Nephron (organoid): ENCODE results near the gene CERS5.
A peak's percentile ranks its signal among the peaks of the same experiment; 100 is the strongest.

ENCODE experiments used
- H3K27ac Mint-ChIP-seq, 3 experiments: 2 replicates each; pipeline ENCODE4 v1.8.0; 2020; ENCODE audit warnings: mixed read lengths in 3 of 3, mild to moderate bottlenecking in 2 of 3, moderate library complexity in 1 of 3
- H3K27me3 Mint-ChIP-seq: 2 replicates; pipeline ENCODE4 v1.8.0; 2021; ENCODE audit warnings: low read depth, mild to moderate bottlenecking, moderate library complexity, mixed read lengths
- H3K36me3 Mint-ChIP-seq: 2 replicates; pipeline ENCODE4 v1.8.0; 2020; ENCODE audit warnings: low read depth, mixed read lengths
- H3K4me1 Mint-ChIP-seq: 2 replicates; pipeline ENCODE4 v1.8.0; 2020; ENCODE audit warnings: mixed read lengths
- H3K4me3 Mint-ChIP-seq, 3 experiments: 2 replicates each; pipeline ENCODE4 v1.8.0; 2020; ENCODE audit warnings: mild to moderate bottlenecking in 3 of 3, mixed read lengths in 3 of 3, moderate library complexity in 2 of 3
- H3K9me3 Mint-ChIP-seq: 2 replicates; pipeline ENCODE4 v1.8.0; 2020; ENCODE audit warnings: mixed read lengths
- CTCF ChIP-seq, 3 experiments: fragments of 200-600 bp; sonication (generic); IDR thresholded peaks; one replicate each; pipeline ENCODE4 v1.5.0; 2021; ENCODE audit warnings: antibody characterized with exemption in 3 of 3; ENCODE audit not compliant: unreplicated experiment in 3 of 3

The CERS5 gene

GRCh38 chr12:50211392-50212070, 44.4 kb upstream of the CERS5 start:
- peak overlapping the region in 1 of 3 experiments; percentile 22 for H3K4me3 Mint-ChIP-seq
- H3K27ac Mint-ChIP-seq, result peak overlapping the region; percentile 77 to 87 (median 85)
- H3K36me3 Mint-ChIP-seq, result peaks cover 21% of the 10 kb centered on the region
- no peaks in the 10 kb centered on the region for H3K9me3 Mint-ChIP-seq
- no peaks in the 10 kb centered on the region for H3K27me3 Mint-ChIP-seq
- peaks cover 36% of the 10 kb centered on the region for H3K4me1 Mint-ChIP-seq
- TF ChIP-seq CTCF (IDR thresholded peaks at IDR 0.05; ENCODE audit: unreplicated experiment in 3 of 3), result no peak

GRCh38 chr12:50207424-50207823, 40.3 kb upstream of the CERS5 start:
- Mint-ChIP-seq H3K27ac (no peak overlapping the region), H3K9me3 (no peaks in the 10 kb centered on the region), H3K36me3 (peaks cover 33% of the 10 kb centered on the region), H3K4me1 (peaks cover 25% of the 10 kb centered on the region), H3K27me3 (no peaks in the 10 kb centered on the region), H3K4me3 (no peak overlapping the region)
- TF ChIP-seq CTCF (IDR thresholded peaks at IDR 0.05; ENCODE audit: unreplicated experiment in 3 of 3), result no peak

GRCh38 chr12:50205648-50206047, 38.5 kb upstream of the CERS5 start:
- H3K4me1 Mint-ChIP-seq, result peaks cover 29% of the 10 kb centered on the region
- no peak for TF ChIP-seq CTCF (IDR thresholded peaks at IDR 0.05; ENCODE audit: unreplicated experiment in 3 of 3)
- peaks cover 42% of the 10 kb centered on the region for H3K36me3 Mint-ChIP-seq
- no peak overlapping the region for H3K4me3 Mint-ChIP-seq
- H3K9me3 Mint-ChIP-seq, result no peaks in the 10 kb centered on the region
- H3K27ac Mint-ChIP-seq, result no peak overlapping the region
- no peaks in the 10 kb centered on the region for H3K27me3 Mint-ChIP-seq

GRCh38 chr12:50203691-50204090, 36.5 kb upstream of the CERS5 start:
- Mint-ChIP-seq H3K27me3 (no peaks in the 10 kb centered on the region), H3K4me1 (peaks cover 39% of the 10 kb centered on the region), H3K27ac (peak overlapping the region in 2 of 3 experiments; percentile 45 to 47), H3K36me3 (peaks cover 54% of the 10 kb centered on the region), H3K4me3 (no peak overlapping the region), H3K9me3 (no peaks in the 10 kb centered on the region)
- no peak for TF ChIP-seq CTCF (IDR thresholded peaks at IDR 0.05; ENCODE audit: unreplicated experiment in 3 of 3)

GRCh38 chr12:50201987-50202521, 34.9 kb upstream of the CERS5 start:
- no peak for TF ChIP-seq CTCF (IDR thresholded peaks at IDR 0.05; ENCODE audit: unreplicated experiment in 3 of 3)
- Mint-ChIP-seq H3K27me3 (no peaks in the 10 kb centered on the region), H3K4me3 (no peak overlapping the region), H3K9me3 (no peaks in the 10 kb centered on the region), H3K27ac (peak overlapping the region; percentile 86 to 93 (median 92)), H3K36me3 (peaks cover 57% of the 10 kb centered on the region), H3K4me1 (peaks cover 47% of the 10 kb centered on the region)
